ENCODE measurements around the gene CCDC50. TPM values are rescaled to one million over a fixed set of nuclear protein-coding genes. Genes with fewer than 3 reads are reported as not detected.

Gene CCDC50
- total and polyA plus RNA-seq, 2 experiments from 2014 or later, result 31.6 to 49.6 TPM

- no peak for TF ChIP-seq EZH2 (IDR thresholded peaks at IDR 0.05; ENCODE audit: borderline replicate concordance)
- no peak for TF ChIP-seq CTCF (IDR thresholded peaks at IDR 0.05; ENCODE audit: poor library complexity)
- no peak for TF ChIP-seq EZH2phosphoT487 (IDR thresholded peaks at IDR 0.05; ENCODE audit: low read depth, severe bottlenecking, unreplicated experiment)
- Histone ChIP-seq H2AFZ (peak overlapping the region; percentile 88), H3K36me3 (replicated peaks; ENCODE audit: insufficient read depth, low read depth) (no peaks in the 10 kb centered on the region), H3K79me2 (peaks cover 33% of the 10 kb centered on the region), H3K4me2 (peak overlapping the region; percentile 77), H3K27me3 (no peaks in the 10 kb centered on the region), H3K4me3 (peak overlapping the region; percentile 83), H3K27ac (peak overlapping the region; percentile 98), H3K4me1 (ENCODE audit: insufficient read depth) (peaks cover 13% of the 10 kb centered on the region), H3K9me2 (replicated peaks; ENCODE audit: insufficient read depth) (no peaks in the 10 kb centered on the region), H3K9me3 (ENCODE audit: low read depth) (no peaks in the 10 kb centered on the region), H4K20me1 (ENCODE audit: insufficient read depth, poor library complexity, severe bottlenecking) (peaks cover 11% of the 10 kb centered on the region)
- DNase-seq (ENCODE audit: low spot score), result peak; percentile 28
- WGBS (ENCODE audit: low lambda C conversion rate, missing lambda C conversion rate), result 45% methylated on average over 9 of the region's 9 CpGs
These were observed 722 bp upstream of the CCDC50 start for GRCh38 chr3:191328383-191328961.

- Histone ChIP-seq H3K9me2 (replicated peaks; ENCODE audit: insufficient read depth) (no peaks in the 10 kb centered on the region), H3K27me3 (no peaks in the 10 kb centered on the region), H2AFZ (peak within 1 kb of the TSS; percentile 88), H3K79me2 (peaks cover 48% of the 10 kb centered on the region), H3K4me3 (peak within 1 kb of the TSS; percentile 83), H3K9me3 (ENCODE audit: low read depth) (no peaks in the 10 kb centered on the region), H3K36me3 (replicated peaks; ENCODE audit: insufficient read depth, low read depth) (no peaks in the 10 kb centered on the region), H3K4me2 (peak within 1 kb of the TSS; percentile 77), H3K4me1 (ENCODE audit: insufficient read depth) (peaks cover 13% of the 10 kb centered on the region), H4K20me1 (ENCODE audit: insufficient read depth, poor library complexity, severe bottlenecking) (peaks cover 11% of the 10 kb centered on the region), H3K27ac (peak within 1 kb of the TSS; percentile 98)
- peak; percentile 65 for DNase-seq (ENCODE audit: low spot score)
- no peak for TF ChIP-seq CTCF (IDR thresholded peaks at IDR 0.05; ENCODE audit: poor library complexity)
- TF ChIP-seq EZH2phosphoT487 (IDR thresholded peaks at IDR 0.05; ENCODE audit: low read depth, severe bottlenecking, unreplicated experiment), result no peak
- no peak for TF ChIP-seq EZH2 (IDR thresholded peaks at IDR 0.05; ENCODE audit: borderline replicate concordance)
- under 1% methylated on average over 27 of the region's 37 CpGs for WGBS (ENCODE audit: low lambda C conversion rate, missing lambda C conversion rate)
These were observed 698 bp downstream of the CCDC50 start, which contains the start of gene UTS2B for GRCh38 chr3:191329654-191330529. Gene UTS2B, minus strand, starts transcription at chr3:191330526. Its CDS starts 48,337 bp downstream, at chr3:191282189.

GRCh38 chr3:191330530-191331048 lies 1.4 kb downstream of the CCDC50 start:
- no peaks in the 10 kb centered on the region for H3K9me3 ChIP-seq (ENCODE audit: low read depth)
- peak overlapping the region; percentile 83 for H3K4me3 ChIP-seq
- 19% methylated on average over 11 of the region's 11 CpGs for WGBS (ENCODE audit: low lambda C conversion rate, missing lambda C conversion rate)
- peak overlapping the region; percentile 77 for H3K4me2 ChIP-seq
- H3K27me3 ChIP-seq, result no peaks in the 10 kb centered on the region
- H3K9me2 ChIP-seq (replicated peaks; ENCODE audit: insufficient read depth), result no peaks in the 10 kb centered on the region
- H3K27ac ChIP-seq, result peak overlapping the region; percentile 98
- no peaks in the 10 kb centered on the region for H3K36me3 ChIP-seq (replicated peaks; ENCODE audit: insufficient read depth, low read depth)
- no peak for DNase-seq (ENCODE audit: low spot score)
- H3K4me1 ChIP-seq (ENCODE audit: insufficient read depth), result peaks cover 13% of the 10 kb centered on the region
- H4K20me1 ChIP-seq (ENCODE audit: insufficient read depth, poor library complexity, severe bottlenecking), result peaks cover 11% of the 10 kb centered on the region
- peaks cover 55% of the 10 kb centered on the region for H3K79me2 ChIP-seq
- TF ChIP-seq CTCF (IDR thresholded peaks at IDR 0.05; ENCODE audit: poor library complexity) (no peak), EZH2phosphoT487 (IDR thresholded peaks at IDR 0.05; ENCODE audit: low read depth, severe bottlenecking, unreplicated experiment) (no peak), EZH2 (IDR thresholded peaks at IDR 0.05; ENCODE audit: borderline replicate concordance) (no peak)
- no peak overlapping the region for H2AFZ ChIP-seq

All from hepatocyte (in vitro differentiated cells).